ENCODE data around the gene DOCK2.

DNA sequence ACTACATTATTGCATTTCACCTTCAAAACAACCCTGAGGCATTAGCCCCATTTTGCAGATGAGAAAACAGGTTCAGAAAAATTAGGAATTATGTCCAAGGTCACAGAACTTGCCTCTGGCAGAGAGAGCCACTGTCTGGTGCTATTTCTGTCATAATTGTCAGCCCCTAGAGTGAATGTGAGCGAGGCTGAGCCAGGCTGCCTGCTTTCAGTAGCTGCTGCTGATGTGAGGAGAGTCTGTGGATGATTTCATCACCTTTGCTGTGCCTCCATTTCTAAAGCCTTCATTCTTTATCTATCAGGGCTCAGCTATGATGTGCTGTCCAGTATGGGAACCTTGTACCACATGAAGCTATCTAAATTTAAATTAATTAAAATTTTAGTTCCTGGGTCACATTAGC lies 271.8 kb downstream of the DOCK2 start:
- TF ChIP-seq CTCF (optimal IDR thresholded peaks at IDR 0.05 in 1 of 3, IDR thresholded peaks at IDR 0.05 in 1 of 3, conservative IDR thresholded peaks at IDR 0.05 in 1 of 3; ENCODE audit: extremely low read depth in 1 of 3, insufficient read depth in 2 of 3, low read length in 3 of 3), result no peak
- TF ChIP-seq EZH2 (IDR thresholded peaks at IDR 0.05; ENCODE audit: low read length), result no peak

Measured in keratinocyte (primary cell).